Activated T-helper 1 cell treated with anti-CD3 and anti-CD28 coated beads, Interleukin-12 subunit alpha, Interleukin-12 subunit beta, Interleukin-2, Interleukin-4 antibody, amounts not matched to agents 30 ng/mL and 10 ng/mL and 1 ng/mL, durations not matched to agents 14 hours and 24 hours and 36 hours (primary cell): ENCODE measurements around the gene KRTAP5-6. TPM values are rescaled to one million over a fixed set of nuclear protein-coding genes. Genes with fewer than 3 reads are reported as not detected.
"Not testable (repeated sequence)": the region's sequence is repeated elsewhere in the genome, so short reads cannot be mapped to it uniquely, and the experiment has no call there.

Source experiments
- DNase-seq: peaks from one replicate; pipeline ENCODE4 v3.0.0; 2021; ENCODE audit warnings: low spot score
- H3K27ac Mint-ChIP-seq: one replicate; pipeline ENCODE4 v1.8.0; 2021; ENCODE audit warnings: mild to moderate bottlenecking, mixed read lengths
- H3K27me3 Mint-ChIP-seq: one replicate; pipeline ENCODE4 v1.8.0; 2022; ENCODE audit warnings: mild to moderate bottlenecking, moderate library complexity, mixed read lengths; ENCODE audit not compliant: insufficient read depth
- H3K36me3 Mint-ChIP-seq: one replicate; pipeline ENCODE4 v1.8.0; 2021; ENCODE audit warnings: low read depth, mixed read lengths
- H3K4me1 Mint-ChIP-seq: one replicate; pipeline ENCODE4 v1.8.0; 2021; ENCODE audit warnings: low read depth, mixed read lengths
- H3K4me3 Mint-ChIP-seq: one replicate; pipeline ENCODE4 v1.8.0; 2021; ENCODE audit warnings: mild to moderate bottlenecking, moderate library complexity, mixed read lengths
- H3K9me3 Mint-ChIP-seq: one replicate; pipeline ENCODE4 v1.8.0; 2021; ENCODE audit warnings: mixed read lengths
- intact Hi-C: fragments of 100-400 bp; cut with micrococcal nuclease; formaldehyde crosslinking; loops from one replicate; pipeline ENCODE4 v1.15.1; 2024
- total RNA-seq: library from RNA; stranded (reverse); gene quantifications from 2 replicates; pipeline ENCODE4 v1.2.3, GENCODE V29; 2022

The KRTAP5-6 gene
- total RNA-seq, 1 donor from 2014 or later: not detected

DNA sequence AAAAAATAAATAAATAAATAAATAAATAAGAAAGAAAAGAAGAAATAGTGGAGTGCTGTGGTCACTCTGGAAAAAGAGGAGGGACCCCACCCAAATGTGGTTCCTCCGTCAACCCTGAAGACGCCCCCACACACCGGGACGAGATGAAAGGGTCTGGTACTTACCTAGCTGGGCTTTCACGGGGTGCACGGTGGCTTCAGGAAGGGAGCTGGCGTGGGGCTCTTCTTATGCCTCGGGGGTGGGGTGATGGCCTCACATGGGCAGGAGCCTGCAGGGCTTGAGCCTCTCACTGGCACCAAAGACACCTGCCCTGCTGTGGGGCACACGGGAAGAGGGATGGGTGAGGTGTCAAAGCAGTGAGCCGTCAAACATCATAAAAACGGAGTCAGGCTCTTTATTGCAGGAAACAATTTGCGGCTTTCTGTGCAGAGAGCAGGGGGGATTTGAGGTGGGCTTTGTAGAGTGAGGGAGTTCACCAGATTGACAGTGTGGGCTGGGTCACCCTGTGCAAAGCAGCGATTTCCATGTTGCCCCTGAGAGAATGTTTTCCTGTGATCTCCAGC, 28.0 kb upstream of the KRTAP5-6 start:
- Mint-ChIP-seq H3K9me3 (no peaks in the 10 kb centered on the region), H3K4me1 (no peaks in the 10 kb centered on the region), H3K27me3 (peaks cover 19% of the 10 kb centered on the region), H3K36me3 (no peaks in the 10 kb centered on the region), H3K27ac (no peak overlapping the region), H3K4me3 (no peak overlapping the region)
- intact Hi-C loops: no loop called here
- DNase-seq: no peak

DNA sequence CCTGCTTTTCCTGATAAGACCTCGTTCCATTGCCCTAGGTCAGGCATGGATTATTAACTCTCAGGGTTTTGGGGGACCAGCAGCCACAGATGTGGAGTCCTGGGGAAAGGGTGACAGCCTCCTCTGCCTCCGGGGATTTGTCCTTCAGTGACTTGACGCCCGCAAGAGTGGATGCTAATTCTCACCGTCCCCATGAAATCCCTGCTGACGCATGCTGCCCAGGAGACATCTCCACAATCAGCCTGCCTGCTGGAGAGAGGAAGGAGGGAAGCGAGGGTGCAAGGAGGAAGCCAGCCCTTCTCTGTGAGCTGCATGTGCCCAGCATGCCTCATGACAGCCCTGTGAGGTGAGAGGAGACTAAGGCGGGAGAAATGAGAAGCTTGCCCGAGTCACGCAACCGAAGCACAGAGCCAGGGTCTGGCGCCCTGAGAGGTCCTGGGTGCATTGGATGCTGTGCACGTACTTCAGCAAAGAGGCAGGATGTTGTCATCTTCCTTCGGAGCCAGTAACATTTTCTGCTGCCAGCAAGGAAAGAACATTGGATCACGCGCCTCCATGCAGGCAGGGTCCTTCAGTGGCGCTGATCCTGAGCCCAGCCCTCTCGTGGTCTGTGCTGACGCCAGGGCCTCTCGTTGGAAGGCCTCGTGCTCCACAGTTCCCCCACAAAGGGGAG, 27.3 kb upstream of the KRTAP5-6 start:
- DNase-seq: no peak
- intact Hi-C loops: no loop called here
- Mint-ChIP-seq H3K36me3 (no peaks in the 10 kb centered on the region), H3K9me3 (no peaks in the 10 kb centered on the region), H3K27me3 (peaks cover 19% of the 10 kb centered on the region), H3K4me3 (no peak overlapping the region), H3K27ac (no peak overlapping the region), H3K4me1 (no peaks in the 10 kb centered on the region)

DNA sequence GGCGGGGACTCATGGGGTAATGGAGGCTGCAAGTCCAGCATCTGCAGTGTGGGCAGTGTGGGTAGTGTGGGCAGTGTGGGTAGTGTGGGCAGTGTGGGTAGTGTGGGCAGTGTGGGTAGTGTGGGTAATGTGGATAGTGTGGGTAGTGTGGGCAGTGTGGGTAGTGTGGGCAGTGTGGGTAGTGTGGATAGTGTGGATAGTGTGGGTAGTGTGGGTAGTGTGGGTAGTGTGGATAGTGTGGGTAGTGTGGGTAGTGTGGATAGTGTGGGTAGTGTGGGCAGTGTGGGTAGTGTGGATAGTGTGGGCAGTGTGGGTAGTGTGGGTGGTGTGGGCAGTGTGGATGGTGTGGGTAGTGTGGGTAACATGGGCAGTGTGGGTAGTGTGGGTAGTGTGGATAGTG, 26.5 kb upstream of the KRTAP5-6 start:
- intact Hi-C loops: not testable (repeated sequence)

DNA sequence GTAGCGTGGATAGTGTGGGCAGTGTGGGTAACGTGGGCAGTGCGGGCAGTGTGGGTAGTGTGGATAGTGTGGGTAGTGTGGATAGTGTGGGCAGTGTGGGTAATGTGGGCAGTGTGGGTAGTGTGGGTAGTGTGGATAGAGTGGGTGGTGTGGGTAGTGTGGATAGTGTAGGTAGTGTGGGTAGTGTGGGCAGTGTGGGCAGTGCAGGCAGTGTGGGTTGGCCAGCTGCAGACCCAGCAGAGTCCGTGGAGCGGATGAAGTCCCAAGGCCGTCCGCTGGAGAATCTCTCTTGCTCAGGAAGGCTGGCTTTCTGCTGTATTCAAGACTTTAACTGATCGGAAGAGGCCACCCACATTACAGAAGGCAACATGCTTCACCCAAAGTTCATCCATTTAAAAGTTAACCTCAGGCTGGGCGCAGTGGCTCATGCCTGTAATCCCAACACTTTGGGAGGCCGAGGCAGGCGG, 26.1 kb upstream of the KRTAP5-6 start:
- H3K4me3 Mint-ChIP-seq: no peak overlapping the region
- H3K36me3 Mint-ChIP-seq: no peaks in the 10 kb centered on the region
- intact Hi-C loops: no loop called here
- H3K4me1 Mint-ChIP-seq: no peaks in the 10 kb centered on the region
- peaks cover 19% of the 10 kb centered on the region for H3K27me3 Mint-ChIP-seq
- peak overlapping the region; percentile 44 for H3K27ac Mint-ChIP-seq
- DNase-seq: no peak
- H3K9me3 Mint-ChIP-seq: no peaks in the 10 kb centered on the region

More for the DNA sequence above, 26.5 kb upstream of the KRTAP5-6 start:
- not testable (repeated sequence) for H3K9me3 Mint-ChIP-seq, H3K4me1 Mint-ChIP-seq, H3K4me3 Mint-ChIP-seq, H3K36me3 Mint-ChIP-seq, DNase-seq
- peak overlapping the region; percentile 44 for H3K27ac Mint-ChIP-seq
- peaks cover 19% of the 10 kb centered on the region for H3K27me3 Mint-ChIP-seq

DNA sequence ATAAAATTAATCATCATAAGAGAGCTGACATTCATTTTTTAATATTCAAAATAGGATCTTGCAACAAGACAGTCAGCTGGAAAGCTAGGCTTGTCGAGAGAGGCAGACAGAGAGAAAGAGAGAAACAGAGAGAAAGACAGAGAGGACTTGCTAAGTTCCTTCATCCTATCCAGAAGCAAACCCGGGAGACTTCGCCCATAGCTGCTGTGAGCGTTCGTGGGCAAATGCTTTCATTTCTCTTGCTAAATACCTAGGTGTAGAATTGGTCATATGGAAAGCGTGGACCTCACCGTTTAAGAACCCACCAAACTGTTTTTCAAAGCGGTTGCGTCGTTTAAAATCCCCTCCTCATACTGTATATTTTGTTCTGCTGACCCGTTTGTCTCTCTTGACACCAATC, 25.3 kb upstream of the KRTAP5-6 start:
- intact Hi-C loops: no loop called here
- Mint-ChIP-seq H3K9me3 (no peaks in the 10 kb centered on the region), H3K36me3 (no peaks in the 10 kb centered on the region), H3K4me3 (no peak overlapping the region), H3K27me3 (peaks cover 19% of the 10 kb centered on the region), H3K27ac (no peak overlapping the region), H3K4me1 (no peaks in the 10 kb centered on the region)
- no peak for DNase-seq

DNA sequence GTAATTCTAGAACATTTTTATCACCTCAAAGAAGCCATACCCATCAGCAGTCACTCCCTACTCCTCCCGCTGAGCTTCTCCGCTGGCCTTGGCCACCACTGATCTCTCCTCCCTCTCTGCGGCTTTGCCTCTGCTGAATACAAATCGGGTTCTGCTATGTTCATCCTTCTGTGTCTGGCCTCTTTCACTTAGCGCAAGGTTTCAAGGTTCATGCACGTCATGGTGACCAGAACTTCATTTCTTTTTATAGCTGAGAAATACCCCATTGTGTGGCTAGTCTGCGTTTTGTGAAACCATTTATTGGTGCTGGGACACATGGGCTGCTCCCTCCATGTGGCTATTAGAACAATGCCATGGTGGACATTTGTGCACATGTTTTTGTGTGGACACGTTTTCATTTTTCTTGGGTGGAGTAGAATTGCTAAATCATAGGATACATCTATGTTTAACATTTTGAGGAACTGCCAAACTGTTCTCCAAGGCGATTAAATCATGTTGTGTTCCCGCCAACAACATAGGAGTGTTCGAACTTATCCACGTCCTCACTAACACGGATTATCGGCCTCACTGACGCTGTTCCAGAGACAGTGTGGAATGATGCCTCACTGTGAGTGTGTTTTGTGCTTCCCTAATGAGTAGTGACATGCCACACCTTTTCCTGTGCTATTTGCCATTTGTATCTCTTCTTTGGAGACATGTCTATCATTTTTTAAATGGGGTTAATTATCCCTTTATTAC, 24.2 kb upstream of the KRTAP5-6 start:
- intact Hi-C loops: no loop called here

DNA sequence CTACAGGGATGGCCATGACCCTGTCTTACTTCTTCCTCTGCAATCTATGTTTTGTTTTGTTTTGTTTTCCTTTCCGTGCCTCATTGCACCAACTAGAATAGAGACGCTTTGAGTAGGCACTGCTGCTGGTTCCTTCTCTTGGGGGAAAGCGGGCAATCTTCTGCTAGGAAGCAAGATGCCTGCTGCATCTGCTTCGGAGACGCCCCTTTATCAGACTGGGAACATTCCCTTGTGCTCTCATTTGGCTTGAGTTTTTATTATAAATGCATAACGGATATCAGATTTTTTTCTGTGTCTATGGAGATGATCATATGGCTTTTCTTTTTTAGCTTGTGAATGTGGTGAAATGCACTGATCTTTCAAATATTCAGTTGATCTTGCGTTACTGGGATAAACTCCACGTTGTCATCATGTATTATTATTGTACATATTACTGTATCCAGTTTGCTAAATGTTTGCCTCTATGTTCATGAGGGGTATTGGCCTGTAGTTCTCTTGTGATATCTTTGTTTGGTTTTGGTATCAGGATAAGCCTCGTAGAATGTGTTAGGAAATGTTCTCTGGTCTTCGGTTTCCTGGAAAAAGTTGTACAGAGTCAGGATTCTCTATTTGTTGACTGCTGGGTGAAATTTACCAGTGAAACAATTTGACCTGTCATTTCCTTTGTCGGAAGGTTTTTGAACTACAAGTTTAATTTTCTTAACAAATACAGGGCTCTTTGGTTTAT, 23.4 kb upstream of the KRTAP5-6 start:
- no peaks in the 10 kb centered on the region for H3K4me1 Mint-ChIP-seq
- H3K9me3 Mint-ChIP-seq: no peaks in the 10 kb centered on the region
- H3K4me3 Mint-ChIP-seq: no peak overlapping the region
- no peaks in the 10 kb centered on the region for H3K36me3 Mint-ChIP-seq
- H3K27ac Mint-ChIP-seq: no peak overlapping the region
- H3K27me3 Mint-ChIP-seq: peaks cover 14% of the 10 kb centered on the region
- no peak for DNase-seq
- intact Hi-C loops: no loop called here

More for the DNA sequence above, 24.2 kb upstream of the KRTAP5-6 start:
- Mint-ChIP-seq H3K4me3 (no peak overlapping the region), H3K27ac (no peak overlapping the region), H3K4me1 (no peaks in the 10 kb centered on the region), H3K9me3 (no peaks in the 10 kb centered on the region), H3K27me3 (peaks cover 22% of the 10 kb centered on the region), H3K36me3 (no peaks in the 10 kb centered on the region)
- DNase-seq: no peak

DNA sequence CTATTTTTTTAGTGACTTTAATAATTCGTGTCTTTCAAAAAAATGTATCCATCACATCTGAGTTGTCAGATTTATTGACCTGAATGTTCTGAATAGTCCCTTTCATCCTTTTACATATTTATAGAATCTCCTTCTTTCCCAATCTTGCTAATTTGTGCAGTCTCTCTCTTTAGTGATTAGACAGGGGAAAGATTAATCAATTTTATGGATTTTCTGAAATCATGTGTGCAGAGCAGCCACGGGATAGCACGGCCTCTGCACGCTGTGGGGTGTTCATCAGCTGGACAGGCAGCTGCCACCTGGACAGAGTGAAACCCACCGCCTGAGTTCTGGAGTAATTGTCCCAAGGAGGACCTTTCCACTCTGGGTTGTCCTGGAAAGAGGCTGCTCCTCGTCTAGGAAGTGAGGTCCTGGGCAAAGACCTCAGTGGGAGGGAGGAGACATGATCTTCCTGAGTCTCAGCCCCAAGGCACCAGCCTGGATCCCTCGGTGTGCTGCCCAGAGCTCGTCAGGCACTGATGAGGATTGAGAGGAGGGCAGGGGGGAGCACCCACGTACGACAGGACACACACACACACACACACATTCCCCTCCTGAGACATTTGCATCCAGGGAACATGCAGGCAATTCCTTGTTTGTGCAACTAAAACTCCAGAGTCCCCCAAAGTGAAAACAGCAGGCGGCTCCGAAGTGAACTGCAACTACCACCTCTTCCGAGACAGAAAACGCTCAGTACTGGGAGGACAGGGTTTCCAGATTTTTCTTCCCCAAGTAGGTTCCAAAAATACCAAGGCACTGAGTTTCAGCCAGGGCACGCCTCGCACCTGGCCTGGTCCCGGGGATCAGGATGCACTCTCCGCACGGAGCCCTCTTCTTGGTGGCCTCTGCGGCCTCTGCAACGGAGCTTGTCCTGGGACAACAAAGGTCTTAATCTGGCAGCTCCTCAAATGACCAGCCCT, 22.5 kb upstream of the KRTAP5-6 start:
- H3K27me3 Mint-ChIP-seq: peaks cover 6% of the 10 kb centered on the region
- no peak overlapping the region for H3K27ac Mint-ChIP-seq
- no peak for DNase-seq

DNA sequence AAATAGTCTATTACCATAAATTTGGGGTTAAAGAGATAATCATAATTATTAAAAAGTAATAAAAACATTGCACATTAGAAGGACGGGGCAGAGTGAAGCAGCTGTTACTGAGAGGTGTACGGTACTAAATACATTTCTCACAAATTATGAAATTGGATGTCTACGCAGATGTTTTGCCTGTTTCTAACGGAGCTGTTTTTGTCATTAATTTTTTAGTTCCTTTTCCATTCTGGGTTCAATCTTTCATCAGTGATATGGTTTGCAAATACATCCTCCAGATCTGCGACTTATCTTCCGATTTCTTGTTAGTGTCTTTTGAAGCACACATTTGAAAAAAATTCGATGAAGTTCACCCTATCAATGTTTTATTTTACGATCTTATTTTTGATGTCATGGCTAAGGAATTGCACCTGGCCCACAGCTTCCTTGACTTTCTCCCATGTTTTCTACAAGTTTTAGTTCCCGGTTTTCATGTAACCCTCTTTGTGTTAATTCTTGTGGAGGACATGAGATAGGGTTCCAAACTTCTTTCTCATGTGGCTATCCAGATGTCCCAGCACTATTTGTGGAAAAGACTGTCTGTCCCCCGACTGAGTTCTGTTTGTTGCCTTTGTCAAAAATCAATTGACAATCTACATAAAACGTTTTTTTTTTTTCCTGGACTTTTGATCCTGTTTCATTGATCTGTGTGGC, 21.3 kb upstream of the KRTAP5-6 start:
- Mint-ChIP-seq H3K27me3 (peaks cover 6% of the 10 kb centered on the region), H3K9me3 (no peaks in the 10 kb centered on the region), H3K4me3 (no peak overlapping the region), H3K27ac (no peak overlapping the region), H3K36me3 (no peaks in the 10 kb centered on the region), H3K4me1 (no peaks in the 10 kb centered on the region)
- intact Hi-C loops: no loop called here
- DNase-seq: no peak

More for the DNA sequence above, 22.5 kb upstream of the KRTAP5-6 start:
- Mint-ChIP-seq H3K4me1 (no peaks in the 10 kb centered on the region), H3K9me3 (no peaks in the 10 kb centered on the region), H3K4me3 (no peak overlapping the region), H3K36me3 (no peaks in the 10 kb centered on the region)
- intact Hi-C loops: no loop called here

DNA sequence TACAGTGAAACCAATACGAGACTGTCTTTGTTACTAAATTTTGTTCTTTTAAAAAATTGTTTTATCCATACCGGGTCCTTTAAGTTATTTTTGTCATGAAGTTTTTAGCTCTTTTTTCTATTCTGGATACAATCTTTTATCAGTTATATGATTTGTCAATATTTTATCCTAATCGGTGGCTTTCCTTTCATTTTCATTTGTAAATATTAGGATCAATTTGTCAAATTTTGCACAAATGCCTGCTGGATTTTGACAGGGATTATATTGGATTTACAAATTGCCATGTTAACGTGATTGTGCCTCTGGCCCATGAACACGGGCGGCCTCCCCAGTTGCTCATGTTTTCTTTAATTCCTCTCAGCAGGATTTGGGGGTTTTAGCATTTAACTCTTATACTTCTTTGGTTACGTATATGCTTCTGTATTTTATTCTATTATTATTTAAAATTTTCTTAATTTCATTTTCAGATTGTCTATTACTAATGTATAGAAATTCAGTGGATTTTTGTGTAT, 20.7 kb upstream of the KRTAP5-6 start:
- no peak for DNase-seq
- no peak overlapping the region for H3K27ac Mint-ChIP-seq
- H3K4me3 Mint-ChIP-seq: no peak overlapping the region
- intact Hi-C loops: no loop called here
- peaks cover 6% of the 10 kb centered on the region for H3K27me3 Mint-ChIP-seq
- H3K4me1 Mint-ChIP-seq: no peaks in the 10 kb centered on the region
- no peaks in the 10 kb centered on the region for H3K9me3 Mint-ChIP-seq
- H3K36me3 Mint-ChIP-seq: no peaks in the 10 kb centered on the region

DNA sequence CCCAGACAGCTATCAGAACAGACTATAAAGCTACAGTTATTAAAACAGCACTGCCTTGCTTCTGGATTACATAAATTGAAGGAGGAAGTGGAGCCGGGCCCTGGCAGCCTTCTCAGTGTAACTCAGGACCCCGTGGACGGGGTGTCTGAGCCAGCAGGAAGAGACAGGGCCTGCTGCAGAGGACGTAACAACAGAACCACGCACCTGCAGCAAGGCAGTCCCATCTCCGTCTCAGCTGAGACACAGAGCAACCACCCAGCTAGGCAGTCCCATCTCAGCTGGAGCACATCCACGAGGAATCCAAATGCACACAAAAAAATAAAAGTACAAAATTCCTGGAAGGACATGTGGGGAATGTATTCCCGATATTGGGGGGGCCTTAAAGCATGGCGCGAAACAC, 17.1 kb upstream of the KRTAP5-6 start:
- Mint-ChIP-seq H3K4me3 (no peak overlapping the region), H3K36me3 (no peaks in the 10 kb centered on the region), H3K9me3 (no peaks in the 10 kb centered on the region), H3K27me3 (peaks cover 5% of the 10 kb centered on the region), H3K27ac (no peak overlapping the region), H3K4me1 (no peaks in the 10 kb centered on the region)
- no peak for DNase-seq
- intact Hi-C loops: no loop called here
